ENCODE measurements around the gene NUDT21.
"Not testable (repeated sequence)": the region's sequence is repeated elsewhere in the genome, so short reads cannot be mapped to it uniquely, and the experiment has no call there.

Gene NUDT21

DNA sequence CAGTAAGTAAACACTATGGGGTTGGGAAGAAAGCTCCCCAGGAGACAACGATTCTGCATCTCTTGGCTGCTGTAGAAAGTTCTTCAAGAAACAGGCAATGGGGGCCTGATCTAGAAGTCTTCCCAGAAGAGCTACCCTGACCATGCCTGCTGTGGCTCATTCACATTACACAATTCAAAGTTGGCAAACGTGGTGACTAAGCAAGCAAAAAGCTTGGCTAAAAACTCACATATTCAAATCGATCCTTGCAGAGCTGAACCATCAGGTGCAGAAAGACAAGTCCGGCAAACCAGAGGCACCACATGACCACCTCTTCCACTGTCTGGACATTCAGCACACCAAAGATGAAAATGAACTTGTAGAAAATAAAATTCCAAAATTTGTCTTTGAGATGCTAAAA, 41.9 kb downstream of the NUDT21 start:
- no peak for TF ChIP-seq SUZ12 (IDR thresholded peaks at IDR 0.05; ENCODE audit: extremely low read depth, insufficient read depth, insufficient read length)
- TF ChIP-seq YY1 (IDR thresholded peaks at IDR 0.05; ENCODE audit: insufficient read depth, insufficient read length) = no peak
- TF ChIP-seq ZNF274 (IDR thresholded peaks at IDR 0.05; ENCODE audit: low read depth, low read length) = no peak
- Histone ChIP-seq H3K36me3 (ENCODE audit: insufficient read depth, insufficient read length, low read length) (peaks cover 53% of the 10 kb centered on the region), H3K9ac (ENCODE audit: insufficient read length, low read depth) (no peak overlapping the region), H3K27me3 (ENCODE audit: insufficient read depth, insufficient read length) (no peaks in the 10 kb centered on the region), H3K4me3 (ENCODE audit: insufficient read length, low read depth) (no peak overlapping the region), H3K9me3 (ENCODE audit: insufficient read depth, low read length) (no peaks in the 10 kb centered on the region), H3K4me1 (ENCODE audit: insufficient read depth, insufficient read length) (no peaks in the 10 kb centered on the region)
- no peak for DNase-seq (ENCODE audit: low read depth, low spot score)

DNA sequence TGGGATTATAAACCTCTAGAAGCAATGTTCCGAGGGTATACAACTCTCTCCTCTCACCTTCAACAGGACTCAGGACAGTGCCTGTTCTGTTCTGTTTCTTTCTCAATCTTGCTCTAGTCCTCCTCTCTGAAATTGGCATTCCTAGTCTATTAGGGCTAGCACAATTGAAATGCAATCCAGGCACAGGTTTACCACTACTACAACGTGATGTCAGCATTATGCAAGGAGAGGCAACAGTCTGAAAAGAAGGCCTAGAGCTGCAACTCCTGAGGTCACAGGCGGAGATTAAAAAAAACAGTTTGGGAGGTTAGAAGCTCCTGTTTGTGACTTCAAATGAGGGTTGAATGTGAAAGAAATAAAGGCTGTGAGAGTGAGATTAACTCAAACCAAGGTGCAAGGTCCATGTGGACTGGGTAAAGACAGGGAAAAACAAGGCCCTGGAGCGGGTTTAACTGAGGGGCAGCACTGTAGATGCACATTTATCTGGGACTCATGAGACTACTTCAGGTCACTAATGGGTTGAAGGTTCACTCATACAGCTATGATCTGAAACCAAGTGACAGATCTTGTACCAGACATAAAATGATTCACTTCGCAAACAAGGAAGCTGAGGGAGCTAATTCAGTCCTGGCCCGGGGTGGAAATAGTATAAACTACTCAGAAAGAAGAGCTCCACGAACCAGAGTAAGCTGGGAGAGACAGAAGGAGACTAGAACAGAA, 42.6 kb downstream of the NUDT21 start:
- Histone ChIP-seq H3K36me3 (ENCODE audit: insufficient read depth, insufficient read length, low read length) (peaks cover 56% of the 10 kb centered on the region), H3K9me3 (ENCODE audit: insufficient read depth, low read length) (no peaks in the 10 kb centered on the region), H3K4me3 (ENCODE audit: insufficient read length, low read depth) (no peak overlapping the region), H3K4me1 (ENCODE audit: insufficient read depth, insufficient read length) (no peaks in the 10 kb centered on the region), H3K27me3 (ENCODE audit: insufficient read depth, insufficient read length) (no peaks in the 10 kb centered on the region), H3K9ac (ENCODE audit: insufficient read length, low read depth) (no peak overlapping the region)
- TF ChIP-seq SUZ12 (IDR thresholded peaks at IDR 0.05; ENCODE audit: extremely low read depth, insufficient read depth, insufficient read length) (no peak), YY1 (IDR thresholded peaks at IDR 0.05; ENCODE audit: insufficient read depth, insufficient read length) (no peak), ZNF274 (IDR thresholded peaks at IDR 0.05; ENCODE audit: low read depth, low read length) (no peak)
- DNase-seq (ENCODE audit: low read depth, low spot score) = no peak

- Histone ChIP-seq H3K36me3 (ENCODE audit: insufficient read depth, insufficient read length, low read length) (peaks cover 57% of the 10 kb centered on the region), H3K4me3 (ENCODE audit: insufficient read length, low read depth) (no peak overlapping the region), H3K4me1 (ENCODE audit: insufficient read depth, insufficient read length) (no peaks in the 10 kb centered on the region), H3K27me3 (ENCODE audit: insufficient read depth, insufficient read length) (no peaks in the 10 kb centered on the region), H3K9ac (ENCODE audit: insufficient read length, low read depth) (no peak overlapping the region), H3K9me3 (ENCODE audit: insufficient read depth, low read length) (no peaks in the 10 kb centered on the region)
- no peak for DNase-seq (ENCODE audit: low read depth, low spot score)
- TF ChIP-seq SUZ12 (IDR thresholded peaks at IDR 0.05; ENCODE audit: extremely low read depth, insufficient read depth, insufficient read length) (no peak), ZNF274 (IDR thresholded peaks at IDR 0.05; ENCODE audit: low read depth, low read length) (no peak), YY1 (IDR thresholded peaks at IDR 0.05; ENCODE audit: insufficient read depth, insufficient read length) (no peak)
Observed at GRCh38 chr16:56405977-56406672, 45.0 kb downstream of the NUDT21 start.

DNA sequence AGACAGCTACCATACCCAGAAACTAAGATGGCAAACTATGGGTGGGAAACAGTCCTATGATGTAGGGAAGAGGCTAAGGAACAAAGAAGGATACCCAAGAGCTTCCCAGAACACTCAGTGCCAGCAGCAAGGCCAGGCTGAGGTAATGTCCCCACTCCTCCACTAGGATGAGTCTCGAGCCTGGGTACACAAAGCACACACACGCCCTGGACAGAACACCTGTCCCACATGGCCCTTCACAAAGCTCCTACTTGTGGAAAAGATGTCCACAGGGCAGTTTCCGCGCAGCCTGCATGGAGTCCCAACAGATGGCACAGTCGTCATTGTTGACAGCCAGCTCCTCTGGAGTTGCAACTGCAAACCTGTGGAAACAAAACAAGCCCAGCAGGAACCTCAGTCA, 49.6 kb downstream of the NUDT21 start:
- Histone ChIP-seq H3K36me3 (ENCODE audit: insufficient read depth, insufficient read length, low read length) (peaks cover 51% of the 10 kb centered on the region), H3K9ac (ENCODE audit: insufficient read length, low read depth) (no peak overlapping the region), H3K4me1 (ENCODE audit: insufficient read depth, insufficient read length) (no peaks in the 10 kb centered on the region), H3K27me3 (ENCODE audit: insufficient read depth, insufficient read length) (no peaks in the 10 kb centered on the region), H3K4me3 (ENCODE audit: insufficient read length, low read depth) (no peak overlapping the region), H3K9me3 (ENCODE audit: insufficient read depth, low read length) (no peaks in the 10 kb centered on the region)
- TF ChIP-seq ZNF274 (IDR thresholded peaks at IDR 0.05; ENCODE audit: low read depth, low read length) (no peak), SUZ12 (IDR thresholded peaks at IDR 0.05; ENCODE audit: extremely low read depth, insufficient read depth, insufficient read length) (no peak), YY1 (IDR thresholded peaks at IDR 0.05; ENCODE audit: insufficient read depth, insufficient read length) (no peak)
- no peak for DNase-seq (ENCODE audit: low read depth, low spot score)

- TF ChIP-seq YY1 (IDR thresholded peaks at IDR 0.05; ENCODE audit: insufficient read depth, insufficient read length) (no peak), SUZ12 (IDR thresholded peaks at IDR 0.05; ENCODE audit: extremely low read depth, insufficient read depth, insufficient read length) (no peak)
- no peaks in the 10 kb centered on the region for H3K27me3 ChIP-seq (ENCODE audit: insufficient read depth, insufficient read length)
- no peak for DNase-seq (ENCODE audit: low read depth, low spot score)
- H3K36me3 ChIP-seq (ENCODE audit: insufficient read depth, insufficient read length, low read length) = peaks cover 50% of the 10 kb centered on the region
- H3K4me3 ChIP-seq (ENCODE audit: insufficient read length, low read depth) = no peak overlapping the region
- H3K9ac ChIP-seq (ENCODE audit: insufficient read length, low read depth) = no peak overlapping the region
- no peaks in the 10 kb centered on the region for H3K4me1 ChIP-seq (ENCODE audit: insufficient read depth, insufficient read length)
- no peaks in the 10 kb centered on the region for H3K9me3 ChIP-seq (ENCODE audit: insufficient read depth, low read length)
Observed at GRCh38 chr16:56400458-56400857, 50.7 kb downstream of the NUDT21 start.

DNA sequence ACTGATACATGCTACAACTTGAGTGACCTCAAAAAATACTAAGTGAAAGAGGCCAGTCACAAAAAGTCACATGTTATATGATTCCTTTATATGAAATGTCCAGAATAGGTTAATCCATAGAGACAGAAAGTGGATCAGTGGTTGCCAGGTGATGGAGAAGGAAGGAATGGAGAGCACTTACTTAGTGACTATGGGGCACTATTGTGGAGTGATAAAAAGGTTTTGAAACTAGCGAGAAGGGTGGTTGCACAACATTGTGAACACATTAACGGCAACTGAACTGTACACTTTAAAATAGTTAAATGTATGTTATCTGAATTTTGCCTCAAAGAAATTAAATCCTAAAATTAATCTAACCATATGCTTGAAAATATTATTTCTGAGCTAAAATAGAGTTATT, 51.6 kb downstream of the NUDT21 start:
- H3K27me3 ChIP-seq (ENCODE audit: insufficient read depth, insufficient read length) = no peaks in the 10 kb centered on the region
- no peaks in the 10 kb centered on the region for H3K9me3 ChIP-seq (ENCODE audit: insufficient read depth, low read length)
- TF ChIP-seq YY1 (IDR thresholded peaks at IDR 0.05; ENCODE audit: insufficient read depth, insufficient read length) (no peak), SUZ12 (IDR thresholded peaks at IDR 0.05; ENCODE audit: extremely low read depth, insufficient read depth, insufficient read length) (no peak), ZNF274 (IDR thresholded peaks at IDR 0.05; ENCODE audit: low read depth, low read length) (no peak)
- H3K9ac ChIP-seq (ENCODE audit: insufficient read length, low read depth) = no peak overlapping the region
- H3K36me3 ChIP-seq (ENCODE audit: insufficient read depth, insufficient read length, low read length) = peaks cover 40% of the 10 kb centered on the region
- no peaks in the 10 kb centered on the region for H3K4me1 ChIP-seq (ENCODE audit: insufficient read depth, insufficient read length)
- no peak overlapping the region for H3K4me3 ChIP-seq (ENCODE audit: insufficient read length, low read depth)
- no peak for DNase-seq (ENCODE audit: low read depth, low spot score)

GRCh38 chr16:56399047-56399446, 52.1 kb downstream of the NUDT21 start:
- Histone ChIP-seq H3K27me3 (ENCODE audit: insufficient read depth, insufficient read length) (no peaks in the 10 kb centered on the region), H3K4me3 (ENCODE audit: insufficient read length, low read depth) (no peak overlapping the region), H3K36me3 (ENCODE audit: insufficient read depth, insufficient read length, low read length) (peaks cover 36% of the 10 kb centered on the region), H3K9me3 (ENCODE audit: insufficient read depth, low read length) (no peaks in the 10 kb centered on the region), H3K9ac (ENCODE audit: insufficient read length, low read depth) (no peak overlapping the region), H3K4me1 (ENCODE audit: insufficient read depth, insufficient read length) (no peaks in the 10 kb centered on the region)
- TF ChIP-seq YY1 (IDR thresholded peaks at IDR 0.05; ENCODE audit: insufficient read depth, insufficient read length) (no peak), SUZ12 (IDR thresholded peaks at IDR 0.05; ENCODE audit: extremely low read depth, insufficient read depth, insufficient read length) (no peak), ZNF274 (IDR thresholded peaks at IDR 0.05; ENCODE audit: low read depth, low read length) (no peak)
- no peak for DNase-seq (ENCODE audit: low read depth, low spot score)

GRCh38 chr16:56396724-56397123, 54.4 kb downstream of the NUDT21 start:
- not testable (repeated sequence) for H3K9me3 ChIP-seq (ENCODE audit: insufficient read depth, low read length); DNase-seq (ENCODE audit: low read depth, low spot score); H3K4me3 ChIP-seq (ENCODE audit: insufficient read length, low read depth); H3K27me3 ChIP-seq (ENCODE audit: insufficient read depth, insufficient read length); H3K9ac ChIP-seq (ENCODE audit: insufficient read length, low read depth); H3K4me1 ChIP-seq (ENCODE audit: insufficient read depth, insufficient read length)
- peaks cover 23% of the 10 kb centered on the region for H3K36me3 ChIP-seq (ENCODE audit: insufficient read depth, insufficient read length, low read length)
